Natural killer cell (primary cell): Measurements from ENCODE around the gene SORT1. TPM values are rescaled to one million over a fixed set of nuclear protein-coding genes. Genes with fewer than 3 reads are reported as not detected.

Experiments used
- ATAC-seq, 3 donors: fragments of 150-1000 bp in 2 of 3; fragments of 200-7000 bp in 1 of 3; cut with Tn5 transposase; 1 replicate in 1 of 3; 2 replicates in 2 of 3; pipeline ENCODE4 v1.10.0; 2021; ENCODE audit warnings: mild to moderate bottlenecking in 2 of 3, moderate library complexity in 2 of 3
- DNase-seq, 2 donors: peaks; one replicate each; pipeline versions ENCODE4 v3.0.0 to v3.0.0-alpha.2; 2013 to 2021; ENCODE audit warnings: mixed read lengths in 1 of 2
- H3K27ac ChIP-seq: one replicate; pipeline ENCODE4 v1.5.1; 2013; ENCODE audit warnings: mild to moderate bottlenecking, low read length
- H3K27me3 ChIP-seq: one replicate; pipeline ENCODE4 v1.6.1; 2013; ENCODE audit warnings: low read length; ENCODE audit not compliant: control insufficient read depth, insufficient read depth
- H3K36me3 ChIP-seq: one replicate; pipeline ENCODE4 v1.6.1; 2013; ENCODE audit warnings: low read length; ENCODE audit not compliant: control insufficient read depth, insufficient read depth
- H3K4me1 ChIP-seq: one replicate; pipeline ENCODE4 v1.6.1; 2013; ENCODE audit warnings: low read length; ENCODE audit not compliant: control insufficient read depth, insufficient read depth
- H3K4me3 ChIP-seq: one replicate; pipeline ENCODE4 v1.5.1; 2013; ENCODE audit warnings: low read length
- H3K9me3 ChIP-seq: one replicate; pipeline ENCODE4 v1.6.1; 2013; ENCODE audit warnings: low read length; ENCODE audit not compliant: control insufficient read depth, insufficient read depth
- H3K27ac Mint-ChIP-seq, 2 donors: one replicate each; pipeline ENCODE4 v1.8.0; 2022; ENCODE audit warnings: mild to moderate bottlenecking in 2 of 2, mixed read lengths in 2 of 2, moderate library complexity in 1 of 2
- H3K27me3 Mint-ChIP-seq, 2 donors: one replicate each; pipeline ENCODE4 v1.8.0; 2022; ENCODE audit warnings: low read depth in 2 of 2, mixed read lengths in 2 of 2
- H3K36me3 Mint-ChIP-seq: one replicate; pipeline ENCODE4 v1.8.0; 2022; ENCODE audit warnings: mixed read lengths
- H3K4me1 Mint-ChIP-seq, 2 donors: one replicate each; pipeline ENCODE4 v1.8.0; 2022; ENCODE audit warnings: mixed read lengths in 2 of 2
- H3K4me3 Mint-ChIP-seq: one replicate; pipeline ENCODE4 v1.8.0; 2022; ENCODE audit warnings: mild to moderate bottlenecking, moderate library complexity, mixed read lengths
- H3K9me3 Mint-ChIP-seq, 2 donors: one replicate each; pipeline ENCODE4 v1.8.0; 2022; ENCODE audit warnings: mixed read lengths in 2 of 2
- WGBS: methylation state at CpG from one replicate; pipeline ENCODE4 v1.1.7; 2013; ENCODE audit warnings: missing lambda C conversion rate; ENCODE audit not compliant: insufficient coverage; 5-methylcytosine and 5-hydroxymethylcytosine counted together
- intact Hi-C: fragments of 100-400 bp; cut with micrococcal nuclease; formaldehyde crosslinking; loops from one replicate; pipeline ENCODE4 v1.14.2; 2022
- total RNA-seq, 4 donors: library from RNA; stranded (reverse); fragments of 120-200 nt in 1 of 4; gene quantifications; one replicate each; pipeline versions ENCODE4 v1.2.3 to v1.2.4, GENCODE V29; 2013 to 2022
- TF ChIP-seq, protein P1 (sequence below): fragments of 200-600 bp; IDR thresholded peaks from one replicate; pipeline ENCODE4 v1.8.0; 2022; ENCODE audit warnings: antibody characterized with exemption

The SORT1 gene
- total RNA-seq, 3 donors from 2014 or later (not counting 1 experiment from before 2014, with no cell fraction given): 2.7 to 7.1 (median 3.7) TPM

DNA sequence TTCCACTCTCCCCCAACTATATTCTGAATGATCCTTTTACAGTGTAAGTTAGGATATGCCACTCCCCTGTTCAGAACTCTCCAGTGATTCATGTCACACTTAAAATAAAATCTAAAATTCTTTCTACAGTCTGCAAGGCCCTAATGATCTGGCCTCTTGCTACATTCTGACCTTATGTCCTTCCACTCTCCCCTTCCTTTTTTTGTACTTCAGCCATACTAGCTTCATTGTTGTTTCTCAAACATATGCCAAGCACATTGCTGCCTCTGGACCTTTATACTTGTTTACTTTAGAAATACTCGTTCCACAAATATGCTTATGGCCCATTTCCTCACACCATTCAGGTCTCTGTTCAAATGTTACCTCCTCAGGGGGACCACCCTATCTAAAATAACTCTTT lies 43.4 kb upstream of the SORT1 start:
- H3K4me3 ChIP-seq: no peak overlapping the region
- no peak for ATAC-seq
- H3K4me1 ChIP-seq: no peaks in the 10 kb centered on the region
- H3K36me3 ChIP-seq: no peaks in the 10 kb centered on the region
- WGBS: 55% methylated on average over 1 of the region's 1 CpG
- H3K27me3 ChIP-seq: peaks cover 11% of the 10 kb centered on the region
- Mint-ChIP-seq H3K9me3 (no peaks in the 10 kb centered on the region), H3K4me1 (no peaks in the 10 kb centered on the region), H3K27ac (no peak overlapping the region), H3K36me3 (no peaks in the 10 kb centered on the region), H3K27me3 (peaks cover 2 to 6% of the 10 kb centered on the region in 2 donors), H3K4me3 (no peak overlapping the region)
- DNase-seq: no peak
- H3K27ac ChIP-seq: no peak overlapping the region
- no peaks in the 10 kb centered on the region for H3K9me3 ChIP-seq
- intact Hi-C loops: no loop called here
- TF ChIP-seq, protein P1, sequence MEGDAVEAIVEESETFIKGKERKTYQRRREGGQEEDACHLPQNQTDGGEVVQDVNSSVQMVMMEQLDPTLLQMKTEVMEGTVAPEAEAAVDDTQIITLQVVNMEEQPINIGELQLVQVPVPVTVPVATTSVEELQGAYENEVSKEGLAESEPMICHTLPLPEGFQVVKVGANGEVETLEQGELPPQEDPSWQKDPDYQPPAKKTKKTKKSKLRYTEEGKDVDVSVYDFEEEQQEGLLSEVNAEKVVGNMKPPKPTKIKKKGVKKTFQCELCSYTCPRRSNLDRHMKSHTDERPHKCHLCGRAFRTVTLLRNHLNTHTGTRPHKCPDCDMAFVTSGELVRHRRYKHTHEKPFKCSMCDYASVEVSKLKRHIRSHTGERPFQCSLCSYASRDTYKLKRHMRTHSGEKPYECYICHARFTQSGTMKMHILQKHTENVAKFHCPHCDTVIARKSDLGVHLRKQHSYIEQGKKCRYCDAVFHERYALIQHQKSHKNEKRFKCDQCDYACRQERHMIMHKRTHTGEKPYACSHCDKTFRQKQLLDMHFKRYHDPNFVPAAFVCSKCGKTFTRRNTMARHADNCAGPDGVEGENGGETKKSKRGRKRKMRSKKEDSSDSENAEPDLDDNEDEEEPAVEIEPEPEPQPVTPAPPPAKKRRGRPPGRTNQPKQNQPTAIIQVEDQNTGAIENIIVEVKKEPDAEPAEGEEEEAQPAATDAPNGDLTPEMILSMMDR: no peak

DNA sequence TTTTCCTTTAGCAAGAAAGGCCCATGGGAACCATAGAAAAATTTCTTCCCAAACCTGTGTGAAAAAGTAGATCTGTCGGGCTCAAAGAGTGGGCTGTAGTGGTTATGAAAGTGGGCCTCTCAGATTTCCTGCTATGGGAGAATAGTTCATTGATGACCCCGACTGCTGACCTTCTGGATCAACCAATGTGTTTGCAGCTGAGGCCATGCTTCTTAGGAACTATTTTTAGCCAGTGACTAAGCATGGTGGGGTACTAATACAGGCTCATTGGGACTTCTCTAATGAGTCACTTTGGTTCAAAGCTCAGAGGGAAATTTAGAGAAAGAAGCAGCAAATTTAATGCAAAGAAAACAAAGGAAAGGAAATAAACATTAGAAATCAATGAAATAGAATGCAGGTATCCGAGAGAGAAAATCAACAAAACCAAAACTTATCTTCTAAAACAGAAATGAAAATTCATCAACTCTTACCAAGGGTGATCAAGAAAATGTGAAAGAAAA lies 41.1 kb upstream of the SORT1 start:
- Histone ChIP-seq H3K9me3 (no peaks in the 10 kb centered on the region), H3K36me3 (no peaks in the 10 kb centered on the region), H3K4me1 (no peaks in the 10 kb centered on the region), H3K4me3 (no peak overlapping the region), H3K27ac (no peak overlapping the region), H3K27me3 (peaks cover 4% of the 10 kb centered on the region)
- no peaks in the 10 kb centered on the region for H3K9me3 Mint-ChIP-seq
- H3K4me1 Mint-ChIP-seq: no peaks in the 10 kb centered on the region
- DNase-seq (no peak), ATAC-seq (no peak)
- H3K27ac Mint-ChIP-seq: no peak overlapping the region
- peaks cover 6% of the 10 kb centered on the region in 2 donors for H3K27me3 Mint-ChIP-seq
- TF ChIP-seq, protein P1: no peak
- no peak overlapping the region for H3K4me3 Mint-ChIP-seq
- intact Hi-C loops: no loop called here
- no peaks in the 10 kb centered on the region for H3K36me3 Mint-ChIP-seq
- WGBS: 65% methylated on average over 2 of the region's 3 CpGs

DNA sequence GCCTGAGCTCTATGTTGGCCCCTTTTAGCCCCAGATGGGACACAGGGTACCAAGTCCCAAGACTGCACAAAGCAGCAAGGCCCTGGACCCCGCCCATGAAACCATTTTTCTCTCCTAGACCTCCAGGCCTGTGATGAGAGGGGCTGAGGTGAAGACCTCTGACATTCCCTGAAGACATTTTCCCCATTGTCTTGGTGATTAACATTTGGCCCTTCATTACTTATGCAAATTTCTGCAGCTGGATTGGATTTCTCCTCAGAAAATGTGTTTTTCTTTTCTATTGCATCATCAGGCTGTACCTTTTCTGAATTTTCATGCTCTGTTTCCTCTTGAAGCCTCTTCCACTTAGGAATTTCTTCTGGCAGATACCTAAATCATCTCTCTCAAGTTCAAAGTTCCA lies 36.8 kb upstream of the SORT1 start:
- no peak overlapping the region for H3K4me3 Mint-ChIP-seq
- intact Hi-C loops: no loop called here
- H3K4me1 ChIP-seq: no peaks in the 10 kb centered on the region
- H3K9me3 Mint-ChIP-seq: no peaks in the 10 kb centered on the region
- WGBS: 83% methylated on average over 1 of the region's 1 CpG
- no peak overlapping the region for H3K4me3 ChIP-seq
- H3K36me3 ChIP-seq: no peaks in the 10 kb centered on the region
- H3K27me3 ChIP-seq: no peaks in the 10 kb centered on the region
- H3K9me3 ChIP-seq: no peaks in the 10 kb centered on the region
- H3K36me3 Mint-ChIP-seq: no peaks in the 10 kb centered on the region
- no peak for DNase-seq
- ATAC-seq: no peak
- no peak overlapping the region for H3K27ac ChIP-seq
- no peaks in the 10 kb centered on the region for H3K4me1 Mint-ChIP-seq
- peaks cover 10 to 19% of the 10 kb centered on the region in 2 donors for H3K27me3 Mint-ChIP-seq
- no peak overlapping the region for H3K27ac Mint-ChIP-seq
- TF ChIP-seq, protein P1: no peak

DNA sequence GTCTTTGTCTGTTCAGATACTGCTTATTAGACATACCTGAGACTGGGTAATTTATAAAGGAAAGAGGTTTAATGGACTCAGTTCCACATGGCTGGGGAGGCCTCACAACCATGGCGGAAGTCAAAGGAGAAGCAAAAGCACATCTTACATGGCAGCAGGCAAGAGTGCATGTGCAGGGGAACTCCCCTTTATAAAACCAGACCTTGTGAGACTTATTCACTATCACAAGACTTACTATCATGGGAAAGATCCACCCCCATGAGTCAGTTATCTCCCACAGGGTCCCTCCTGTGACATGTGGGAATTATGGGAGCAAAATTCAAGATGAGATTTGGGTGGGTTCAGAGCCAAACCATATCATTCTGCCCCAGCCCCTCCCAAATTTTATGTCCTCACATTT lies 35.6 kb upstream of the SORT1 start:
- Histone ChIP-seq H3K27me3 (no peaks in the 10 kb centered on the region), H3K4me3 (no peak overlapping the region), H3K4me1 (no peaks in the 10 kb centered on the region), H3K36me3 (no peaks in the 10 kb centered on the region), H3K27ac (no peak overlapping the region), H3K9me3 (no peaks in the 10 kb centered on the region)
- intact Hi-C loops: no loop called here
- peaks cover 10 to 19% of the 10 kb centered on the region in 2 donors for H3K27me3 Mint-ChIP-seq
- H3K27ac Mint-ChIP-seq: no peak overlapping the region
- ATAC-seq: no peak
- no peak overlapping the region for H3K4me3 Mint-ChIP-seq
- DNase-seq: no peak
- no peaks in the 10 kb centered on the region for H3K9me3 Mint-ChIP-seq
- no peaks in the 10 kb centered on the region for H3K4me1 Mint-ChIP-seq
- 92% methylated on average over 1 of the region's 1 CpG for WGBS
- TF ChIP-seq, protein P1: no peak
- H3K36me3 Mint-ChIP-seq: no peaks in the 10 kb centered on the region
